ENCODE results near the gene ANKRD23.
A peak's percentile ranks its signal among the peaks of the same experiment; 100 is the strongest.

The ANKRD23 gene

DNA sequence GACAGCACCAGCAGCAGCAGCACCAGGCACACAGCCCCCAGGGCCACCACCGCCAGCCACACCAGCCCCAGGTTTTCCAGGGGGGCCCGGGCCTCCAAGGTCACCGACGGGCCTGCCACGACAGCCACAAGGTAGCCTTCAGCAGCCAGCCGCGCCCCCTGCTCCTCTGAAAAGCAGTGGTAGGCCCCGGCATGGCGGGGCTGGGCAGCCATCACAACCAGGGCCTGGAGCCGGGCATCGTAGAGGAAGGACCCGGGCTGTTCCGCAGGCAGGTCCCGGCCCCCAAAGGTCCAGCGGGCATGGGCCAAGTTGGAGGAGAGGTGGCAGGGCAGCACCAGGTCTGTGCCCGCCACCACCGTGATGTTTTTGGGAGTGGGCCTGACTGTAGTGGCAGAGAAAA lies 17.3 kb upstream of the ANKRD23 start:
- no peak for DNase-seq

GRCh38 chr2:96860065-96861029 lies 16.5 kb upstream of the ANKRD23 start:
- no peak for DNase-seq

DNA sequence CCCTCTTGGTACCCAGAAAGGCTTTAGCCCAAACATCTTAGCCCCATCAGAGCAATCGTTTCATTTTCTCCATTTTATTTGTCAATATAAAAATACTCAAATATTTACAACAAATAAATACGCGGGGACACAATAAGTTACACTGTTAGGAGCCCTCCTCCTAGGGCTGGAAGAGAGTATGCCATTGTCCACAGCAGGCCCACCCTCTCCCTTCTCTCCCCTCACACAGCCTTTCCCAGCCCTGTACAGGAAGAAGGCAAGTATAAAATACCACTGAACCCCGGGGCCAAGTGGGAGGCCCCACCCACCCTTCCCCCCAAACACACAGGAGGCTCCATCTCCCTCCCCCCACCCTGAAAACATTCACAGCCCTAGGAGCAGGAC lies 15.9 kb upstream of the ANKRD23 start:
- no peak for DNase-seq

- DNase-seq: no peak
Observed at GRCh38 chr2:96859099-96859649, 15.4 kb upstream of the ANKRD23 start.

DNA sequence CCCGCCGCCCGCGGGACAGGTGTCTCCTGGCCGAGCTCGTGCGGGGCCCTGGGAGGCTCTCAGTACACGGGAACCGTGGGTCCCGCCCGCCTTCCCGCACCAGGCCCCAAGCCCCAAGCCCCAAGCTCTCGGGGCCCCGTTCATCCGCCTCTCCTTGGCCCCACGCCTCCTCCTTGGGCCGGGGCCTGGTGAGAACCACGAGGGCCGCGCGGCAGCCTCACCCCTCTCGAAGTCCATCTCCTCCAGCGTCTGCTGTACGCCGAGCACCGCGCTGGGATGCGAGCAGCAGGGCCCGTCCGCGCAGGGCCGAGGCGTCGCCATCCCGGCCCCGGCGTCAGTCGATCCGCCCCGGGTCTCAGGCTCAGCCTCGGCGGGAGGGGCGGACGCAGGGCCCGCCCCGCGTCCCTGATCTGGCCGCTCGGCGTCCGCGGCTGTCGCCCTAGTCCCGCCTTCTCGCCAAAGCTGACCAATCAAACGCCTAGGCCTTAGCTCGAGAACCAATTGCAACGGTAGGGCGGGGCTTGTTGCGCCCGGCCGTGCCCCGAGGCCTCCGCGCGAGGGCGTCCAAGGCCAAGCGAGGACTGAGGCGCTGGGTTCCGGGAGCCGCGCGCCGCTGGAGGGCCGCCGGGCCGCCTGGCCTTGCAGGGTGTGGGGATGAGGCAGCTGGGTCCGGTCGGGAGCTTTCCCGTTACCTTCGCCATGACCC lies 14.0 kb upstream of the ANKRD23 start, which contains the start of gene ANKRD39:
Gene ANKRD39 (minus strand): TSS at position 350 of the 706 bp plus-strand sequence. CDS start 29 bp downstream, at position 321.
- peak; percentile 98 for DNase-seq

DNA sequence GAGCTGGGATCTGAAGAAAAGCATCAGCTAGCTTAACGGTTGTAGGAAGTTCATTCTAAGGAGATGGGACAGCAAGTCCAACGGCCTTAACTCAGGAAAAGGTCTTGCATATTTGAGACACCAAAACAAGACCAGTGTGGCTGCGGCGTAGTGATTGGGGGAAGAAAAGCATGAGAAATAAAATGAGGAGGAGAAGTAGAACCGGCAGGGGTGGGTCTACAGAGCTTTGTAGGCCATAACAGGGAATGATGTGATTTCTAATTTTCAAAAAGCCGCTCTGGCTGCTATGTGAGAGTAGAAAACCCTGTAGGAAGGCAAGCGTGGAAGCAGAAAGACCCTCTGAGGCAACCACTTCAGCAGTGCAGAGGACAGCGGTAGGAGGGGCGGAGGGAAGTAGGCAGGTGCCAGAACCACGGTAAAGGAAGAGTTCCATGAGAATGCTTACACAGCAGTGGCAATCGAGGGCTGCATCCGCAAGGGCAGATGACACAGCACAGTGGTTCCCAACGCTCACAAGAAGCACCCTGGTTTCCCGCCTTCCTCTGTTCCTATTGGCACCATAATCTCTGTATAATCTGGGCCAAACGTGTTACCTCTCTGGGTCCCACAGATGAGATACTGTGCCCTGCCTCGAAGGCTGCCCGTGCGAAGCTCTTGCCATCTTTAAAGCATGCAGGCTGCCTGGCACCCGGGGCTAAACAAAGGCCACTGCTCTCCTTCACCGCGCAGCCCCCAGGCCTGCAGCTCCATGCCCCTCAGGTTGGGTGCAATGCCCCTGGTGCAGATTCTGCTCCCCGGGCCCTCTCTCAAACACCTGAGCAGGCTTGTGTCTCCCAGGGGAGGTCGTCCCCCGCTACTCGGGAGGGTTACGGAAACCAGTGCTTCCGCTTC lies 13.2 kb upstream of the ANKRD23 start:
- peak; percentile 43 for DNase-seq

DNA sequence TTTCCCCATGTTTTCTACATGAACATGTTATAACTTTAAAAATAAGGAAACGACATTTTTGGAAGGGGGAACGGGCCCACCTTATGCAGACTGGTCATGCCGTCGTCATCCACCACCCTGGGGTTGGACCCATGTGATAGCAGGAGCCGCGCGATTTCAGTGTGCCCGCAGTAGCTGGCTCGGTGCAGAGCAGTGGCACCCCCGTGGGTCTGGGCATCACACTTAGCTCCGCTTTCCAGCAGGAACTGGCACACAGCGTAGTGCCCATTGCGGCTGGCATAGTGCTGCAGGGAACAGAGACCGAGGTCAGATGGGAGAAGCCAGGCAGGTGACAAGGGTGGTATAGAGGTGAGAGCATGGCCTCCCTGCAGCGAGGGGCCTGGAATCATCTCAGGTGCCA lies 9.5 kb upstream of the ANKRD23 start:
- no peak for DNase-seq

GRCh38 chr2:96852667-96853066 lies 8.8 kb upstream of the ANKRD23 start:
- no peak for DNase-seq

- no peak for DNase-seq
Observed at GRCh38 chr2:96848264-96848663, 4.4 kb upstream of the ANKRD23 start.

DNA sequence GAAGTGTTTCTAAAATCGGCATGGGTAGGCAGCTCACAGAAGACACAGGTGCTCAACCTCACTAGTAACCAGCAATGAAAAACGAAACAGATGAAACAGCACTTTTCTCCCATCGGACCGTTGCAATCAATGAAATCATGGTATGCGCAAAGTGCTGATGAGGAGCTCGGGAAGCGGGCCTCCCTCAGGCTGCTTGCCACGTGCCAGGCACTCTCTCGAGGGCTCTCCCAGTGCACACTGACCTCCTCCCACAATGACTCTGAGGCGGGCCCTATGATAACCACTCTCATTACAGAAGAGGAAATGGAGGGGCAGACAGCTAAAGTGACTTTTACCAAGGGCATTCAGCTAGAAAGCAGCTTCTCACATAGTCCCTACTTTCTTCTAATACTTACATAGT lies 3.8 kb upstream of the ANKRD23 start:
- DNase-seq: no peak

- DNase-seq: no peak
Observed at GRCh38 chr2:96846825-96847224, 3.0 kb upstream of the ANKRD23 start.

- DNase-seq: no peak
Observed at GRCh38 chr2:96844405-96844808, 586 bp upstream of the ANKRD23 start.

DNA sequence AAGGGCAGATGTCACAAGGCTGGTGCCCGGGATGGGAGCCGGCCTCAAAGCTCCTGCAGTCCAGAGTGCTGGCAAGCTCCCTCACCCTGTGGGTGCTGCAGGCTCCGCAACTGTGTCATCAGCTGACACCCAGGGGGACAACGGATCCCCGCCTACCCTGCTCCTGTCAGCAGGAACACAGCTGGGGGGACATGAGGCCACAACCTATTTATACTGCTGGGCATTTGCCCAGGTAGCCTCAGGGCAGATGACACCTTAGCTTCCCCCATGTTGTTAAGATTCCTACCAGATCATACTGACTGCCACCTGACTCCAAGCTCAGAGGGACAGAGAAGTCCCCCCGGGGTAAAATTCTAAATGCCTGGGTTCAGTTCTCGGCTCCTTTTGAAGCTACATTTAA lies 1.2 kb downstream of the ANKRD23 start:
- DNase-seq: no peak

GRCh38 chr2:96841701-96842495 lies 1.9 kb downstream of the ANKRD23 start:
- DNase-seq: no peak

- no peak for DNase-seq
Observed at GRCh38 chr2:96839875-96840850, 3.7 kb downstream of the ANKRD23 start.

DNA sequence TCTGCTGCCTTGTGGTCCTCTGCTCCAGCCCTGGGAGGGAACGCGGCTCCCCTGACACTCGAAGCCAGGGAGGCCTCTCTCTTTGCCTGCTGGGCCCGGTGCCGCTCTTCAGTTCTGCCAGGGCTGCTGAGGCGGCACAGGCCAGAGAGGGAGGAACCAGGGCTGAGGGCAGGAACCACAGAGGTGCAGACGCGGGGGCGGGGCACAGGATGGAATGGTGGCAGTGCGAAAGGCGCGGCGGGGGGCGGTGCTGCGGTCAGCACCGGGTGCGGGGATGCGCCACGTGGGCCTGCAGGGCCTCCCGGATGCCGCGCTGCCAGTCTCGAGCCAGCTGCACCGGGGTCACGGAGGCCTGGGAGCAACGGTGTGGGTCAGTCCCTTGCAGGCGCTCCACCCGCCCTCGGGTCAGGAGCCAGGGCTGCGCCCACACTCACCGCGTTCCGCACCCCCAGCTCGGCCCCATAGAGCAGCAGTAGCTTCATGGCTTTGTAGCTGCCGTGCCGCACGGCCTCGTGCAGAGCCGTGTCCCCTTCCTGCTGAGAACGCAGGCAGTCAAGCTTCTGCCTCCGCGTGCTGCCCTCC lies 4.4 kb downstream of the ANKRD23 start:
- no peak for DNase-seq

DNA sequence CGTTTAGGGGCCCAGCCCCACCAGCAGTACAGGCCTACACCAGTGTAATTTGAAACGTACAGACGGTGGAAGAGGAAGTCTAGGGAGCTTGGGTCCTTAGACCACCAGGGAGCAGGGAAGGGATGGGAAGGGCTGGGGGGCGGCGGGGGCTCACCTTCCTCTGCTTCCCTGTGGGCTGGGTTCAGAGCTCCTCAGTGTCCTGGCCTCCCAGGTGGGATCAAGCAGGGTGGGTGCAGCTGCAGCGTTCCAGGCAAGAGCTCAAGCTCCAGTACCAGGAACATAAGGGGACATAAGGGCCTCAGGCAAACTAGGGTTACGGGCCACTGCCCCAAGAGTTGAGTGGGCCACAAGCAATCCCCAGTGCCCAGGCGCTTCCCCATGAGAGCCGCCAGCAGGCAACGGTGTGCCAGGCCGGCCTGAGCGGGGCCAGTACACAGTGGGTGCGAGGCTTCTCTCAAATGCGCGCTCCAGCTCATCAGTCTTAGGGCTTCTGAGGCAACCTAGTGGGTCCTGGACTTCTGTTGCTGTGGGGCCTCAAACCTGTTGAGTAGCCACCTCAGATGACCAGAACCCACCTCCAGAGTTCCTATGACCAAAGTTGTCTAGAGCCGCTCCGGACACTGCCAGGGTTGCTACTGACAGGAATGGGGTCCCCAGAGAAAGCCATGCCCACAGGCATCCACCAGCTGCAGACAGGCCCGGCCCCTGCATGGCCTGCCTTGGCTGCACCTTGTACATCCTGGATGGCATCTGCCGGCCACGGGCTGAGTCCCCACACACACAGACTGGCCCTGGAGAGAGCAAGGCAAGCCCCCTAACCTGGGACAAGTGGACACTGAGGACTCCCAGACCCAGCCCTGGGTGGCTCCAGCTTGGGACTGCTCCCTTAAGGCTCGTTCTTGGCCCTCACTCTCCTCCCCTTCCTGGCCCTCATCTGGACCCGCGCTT lies 5.2 kb downstream of the ANKRD23 start:
- DNase-seq: no peak

DNA sequence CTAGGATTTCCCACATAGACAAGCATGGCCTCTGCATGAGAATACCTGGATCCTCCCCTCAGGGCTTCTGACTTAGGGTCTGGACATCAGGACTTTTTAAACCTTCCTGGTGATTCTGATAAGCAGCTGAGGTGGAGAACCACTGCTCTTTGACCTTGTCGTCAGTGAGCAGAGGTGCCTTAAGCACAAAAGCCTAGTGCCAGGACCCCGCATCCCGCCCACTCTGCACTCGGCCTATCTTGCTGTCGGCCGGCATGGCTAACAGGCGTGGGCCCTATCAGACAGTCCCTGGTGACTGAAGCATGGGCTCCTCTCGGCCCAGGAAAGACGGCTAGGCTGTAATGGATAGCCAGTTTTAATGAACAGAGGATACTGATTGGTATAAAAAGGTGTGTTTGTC lies 6.2 kb downstream of the ANKRD23 start:
- no peak for DNase-seq

DNA sequence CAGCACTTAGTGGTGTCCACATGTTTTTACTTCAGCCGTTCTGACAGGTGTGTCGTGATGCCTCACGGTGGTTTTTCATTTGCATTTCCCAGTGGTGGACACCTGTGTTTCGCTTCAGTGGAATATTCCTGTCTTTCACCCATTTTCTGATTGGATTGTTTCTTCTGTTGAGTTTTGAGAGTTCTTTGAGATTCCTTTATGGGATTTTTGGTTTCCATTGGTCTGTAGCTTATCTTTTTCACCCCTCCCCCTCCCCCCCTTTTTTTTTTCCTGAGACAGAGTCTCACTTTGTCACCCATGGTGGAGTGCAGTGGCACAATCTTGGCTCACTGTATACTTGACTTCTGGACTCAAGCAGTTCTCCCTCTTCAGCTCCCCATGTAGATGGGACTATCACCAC lies 8.0 kb downstream of the ANKRD23 start:
- no peak for DNase-seq

All from NCI-H2171 treated with DMSO at 0.1 percent for 48 hours (cell line).